Measurements from ENCODE around the gene TMEM120B. TPM values are rescaled to one million over a fixed set of nuclear protein-coding genes. Genes with fewer than 3 reads are reported as not detected.
"Not testable (repeated sequence)": the region's sequence is repeated elsewhere in the genome, so short reads cannot be mapped to it uniquely, and the experiment has no call there.

The TMEM120B gene
- polyA plus RNA-seq (2013, experiment 1 of 4) = 16.2 TPM
- 17.7 TPM for polyA plus RNA-seq (2013, experiment 2 of 4)
- 10.7 TPM for polyA plus RNA-seq (2013, experiment 3 of 4)
- polyA plus RNA-seq (2013, experiment 4 of 4) = 12.3 TPM

GRCh38 chr12:121712461-121713256, at the start of gene TMEM120B:
Gene TMEM120B, plus strand, starts transcription at chr12:121712752. Its CDS starts 144 bp downstream, at chr12:121712896.
- H3K4me3 ChIP-seq (ENCODE audit: insufficient read depth, low read depth, low read length) = peak within 1 kb of the TSS; percentile 96
- H3K4me1 ChIP-seq (ENCODE audit: control insufficient read depth, insufficient read depth, low read length) = peaks cover 7% of the 10 kb centered on the region
- WGBS, 2 experiments = 0% methylated on average over 74 of the region's 74 CpGs
- H3K27ac ChIP-seq (ENCODE audit: insufficient read depth, low read depth, low read length, poor library complexity, severe bottlenecking) = peak within 1 kb of the TSS; percentile 56
- H3K9me3 ChIP-seq (ENCODE audit: control insufficient read depth, low read length) = no peaks in the 10 kb centered on the region
- no peaks in the 10 kb centered on the region for H3K36me3 ChIP-seq (ENCODE audit: control insufficient read depth, insufficient read depth, low read length)
- no peaks in the 10 kb centered on the region for H3K27me3 ChIP-seq (ENCODE audit: control insufficient read depth, insufficient read depth, low read length, poor library complexity, severe bottlenecking)

- H3K4me1 ChIP-seq (ENCODE audit: control insufficient read depth, insufficient read depth, low read length) = peaks cover 9% of the 10 kb centered on the region
- WGBS, 2 experiments = 77 to 78% methylated on average over 2 to 3 of the region's 3 CpGs
- H3K27me3 ChIP-seq (ENCODE audit: control insufficient read depth, insufficient read depth, low read length, poor library complexity, severe bottlenecking) = no peaks in the 10 kb centered on the region
- H3K9me3 ChIP-seq (ENCODE audit: control insufficient read depth, low read length) = no peaks in the 10 kb centered on the region
- H3K4me3 ChIP-seq (ENCODE audit: insufficient read depth, low read depth, low read length) = no peak overlapping the region
- H3K36me3 ChIP-seq (ENCODE audit: control insufficient read depth, insufficient read depth, low read length) = no peaks in the 10 kb centered on the region
- H3K27ac ChIP-seq (ENCODE audit: insufficient read depth, low read depth, low read length, poor library complexity, severe bottlenecking) = no peak overlapping the region
Measured at GRCh38 chr12:121663610-121663929, 49.0 kb upstream of the TMEM120B start.

GRCh38 chr12:121666829-121667228, 45.7 kb upstream of the TMEM120B start:
- 87 to 91% methylated on average over 6 of the region's 6 CpGs for WGBS, 2 experiments
- H3K27me3 ChIP-seq (ENCODE audit: control insufficient read depth, insufficient read depth, low read length, poor library complexity, severe bottlenecking); H3K27ac ChIP-seq (ENCODE audit: insufficient read depth, low read depth, low read length, poor library complexity, severe bottlenecking); H3K4me3 ChIP-seq (ENCODE audit: insufficient read depth, low read depth, low read length); H3K36me3 ChIP-seq (ENCODE audit: control insufficient read depth, insufficient read depth, low read length); H3K4me1 ChIP-seq (ENCODE audit: control insufficient read depth, insufficient read depth, low read length); H3K9me3 ChIP-seq (ENCODE audit: control insufficient read depth, low read length): not testable (repeated sequence)

- Histone ChIP-seq H3K27me3 (ENCODE audit: control insufficient read depth, insufficient read depth, low read length, poor library complexity, severe bottlenecking) (no peaks in the 10 kb centered on the region), H3K36me3 (ENCODE audit: control insufficient read depth, insufficient read depth, low read length) (no peaks in the 10 kb centered on the region), H3K4me1 (ENCODE audit: control insufficient read depth, insufficient read depth, low read length) (peaks cover 4% of the 10 kb centered on the region), H3K27ac (ENCODE audit: insufficient read depth, low read depth, low read length, poor library complexity, severe bottlenecking) (no peak overlapping the region), H3K4me3 (ENCODE audit: insufficient read depth, low read depth, low read length) (no peak overlapping the region), H3K9me3 (ENCODE audit: control insufficient read depth, low read length) (no peaks in the 10 kb centered on the region)
- WGBS, 2 experiments = 86 to 89% methylated on average over 18 of the region's 18 CpGs
Measured at GRCh38 chr12:121668750-121669520, 43.6 kb upstream of the TMEM120B start.

GRCh38 chr12:121669521-121669900, 43.0 kb upstream of the TMEM120B start, which contains the start of gene MORN3:
Gene MORN3, minus strand, starts transcription at chr12:121669654. Its CDS starts 171 bp downstream, at chr12:121669483.
- 96 to 99% methylated on average over 4 of the region's 5 CpGs for WGBS, 2 experiments
- Histone ChIP-seq H3K4me3 (ENCODE audit: insufficient read depth, low read depth, low read length) (no peak within 1 kb of the TSS), H3K27ac (ENCODE audit: insufficient read depth, low read depth, low read length, poor library complexity, severe bottlenecking) (no peak within 1 kb of the TSS), H3K27me3 (ENCODE audit: control insufficient read depth, insufficient read depth, low read length, poor library complexity, severe bottlenecking) (no peaks in the 10 kb centered on the region), H3K36me3 (ENCODE audit: control insufficient read depth, insufficient read depth, low read length) (no peaks in the 10 kb centered on the region), H3K4me1 (ENCODE audit: control insufficient read depth, insufficient read depth, low read length) (peaks cover 4% of the 10 kb centered on the region), H3K9me3 (ENCODE audit: control insufficient read depth, low read length) (no peaks in the 10 kb centered on the region)

GRCh38 chr12:121673013-121673511, 39.5 kb upstream of the TMEM120B start:
- Histone ChIP-seq H3K4me3 (ENCODE audit: insufficient read depth, low read depth, low read length) (peak overlapping the region; percentile 50), H3K9me3 (ENCODE audit: control insufficient read depth, low read length) (no peaks in the 10 kb centered on the region), H3K27ac (ENCODE audit: insufficient read depth, low read depth, low read length, poor library complexity, severe bottlenecking) (no peak overlapping the region), H3K4me1 (ENCODE audit: control insufficient read depth, insufficient read depth, low read length) (peaks cover 5% of the 10 kb centered on the region), H3K36me3 (ENCODE audit: control insufficient read depth, insufficient read depth, low read length) (no peaks in the 10 kb centered on the region), H3K27me3 (ENCODE audit: control insufficient read depth, insufficient read depth, low read length, poor library complexity, severe bottlenecking) (no peaks in the 10 kb centered on the region)
- WGBS, 2 experiments = 88 to 90% methylated on average over 12 of the region's 12 CpGs

GRCh38 chr12:121676190-121676589, 36.4 kb upstream of the TMEM120B start:
- WGBS, 2 experiments = 87 to 89% methylated on average over 5 of the region's 5 CpGs
- Histone ChIP-seq H3K4me3 (ENCODE audit: insufficient read depth, low read depth, low read length) (no peak overlapping the region), H3K36me3 (ENCODE audit: control insufficient read depth, insufficient read depth, low read length) (no peaks in the 10 kb centered on the region), H3K9me3 (ENCODE audit: control insufficient read depth, low read length) (no peaks in the 10 kb centered on the region), H3K27ac (ENCODE audit: insufficient read depth, low read depth, low read length, poor library complexity, severe bottlenecking) (no peak overlapping the region), H3K27me3 (ENCODE audit: control insufficient read depth, insufficient read depth, low read length, poor library complexity, severe bottlenecking) (no peaks in the 10 kb centered on the region), H3K4me1 (ENCODE audit: control insufficient read depth, insufficient read depth, low read length) (peaks cover 8% of the 10 kb centered on the region)

- Histone ChIP-seq H3K4me1 (ENCODE audit: control insufficient read depth, insufficient read depth, low read length) (peaks cover 4% of the 10 kb centered on the region), H3K36me3 (ENCODE audit: control insufficient read depth, insufficient read depth, low read length) (no peaks in the 10 kb centered on the region), H3K9me3 (ENCODE audit: control insufficient read depth, low read length) (no peaks in the 10 kb centered on the region), H3K4me3 (ENCODE audit: insufficient read depth, low read depth, low read length) (no peak overlapping the region), H3K27ac (ENCODE audit: insufficient read depth, low read depth, low read length, poor library complexity, severe bottlenecking) (no peak overlapping the region), H3K27me3 (ENCODE audit: control insufficient read depth, insufficient read depth, low read length, poor library complexity, severe bottlenecking) (no peaks in the 10 kb centered on the region)
- WGBS, 2 experiments = 93 to 94% methylated on average over 3 of the region's 3 CpGs
Measured at GRCh38 chr12:121678305-121678704, 34.2 kb upstream of the TMEM120B start.

- no peaks in the 10 kb centered on the region for H3K36me3 ChIP-seq (ENCODE audit: control insufficient read depth, insufficient read depth, low read length)
- H3K9me3 ChIP-seq (ENCODE audit: control insufficient read depth, low read length) = no peaks in the 10 kb centered on the region
- 77 to 80% methylated on average over 9 of the region's 9 CpGs for WGBS, 2 experiments
- peaks cover 4% of the 10 kb centered on the region for H3K4me1 ChIP-seq (ENCODE audit: control insufficient read depth, insufficient read depth, low read length)
- H3K27ac ChIP-seq (ENCODE audit: insufficient read depth, low read depth, low read length, poor library complexity, severe bottlenecking) = no peak overlapping the region
- no peak overlapping the region for H3K4me3 ChIP-seq (ENCODE audit: insufficient read depth, low read depth, low read length)
- no peaks in the 10 kb centered on the region for H3K27me3 ChIP-seq (ENCODE audit: control insufficient read depth, insufficient read depth, low read length, poor library complexity, severe bottlenecking)
Measured at GRCh38 chr12:121678716-121679300, 33.7 kb upstream of the TMEM120B start.

Measured in ectodermal cell (in vitro differentiated cells).